ENCODE results near the gene USP10.

The USP10 gene

GRCh38 chr16:84699712-84700445, at the start of gene USP10:
Gene USP10, plus strand, starts transcription at chr16:84700000. Its CDS starts 91 bp downstream, at chr16:84700091.
- TF ChIP-seq CTCF (IDR thresholded peaks at IDR 0.05; ENCODE audit: extremely low read depth, missing control alignments) = no peak
- DNase-seq (ENCODE audit: low spot score) = peak; percentile 99

- no peak for TF ChIP-seq CTCF (IDR thresholded peaks at IDR 0.05; ENCODE audit: extremely low read depth, missing control alignments)
- no peak for DNase-seq (ENCODE audit: low spot score)
Measured at GRCh38 chr16:84650062-84650991, 49.5 kb upstream of the USP10 start.

- no peak for TF ChIP-seq CTCF (IDR thresholded peaks at IDR 0.05; ENCODE audit: extremely low read depth, missing control alignments)
- DNase-seq (ENCODE audit: low spot score) = no peak
Measured at GRCh38 chr16:84652566-84652965, 47.2 kb upstream of the USP10 start.

DNA sequence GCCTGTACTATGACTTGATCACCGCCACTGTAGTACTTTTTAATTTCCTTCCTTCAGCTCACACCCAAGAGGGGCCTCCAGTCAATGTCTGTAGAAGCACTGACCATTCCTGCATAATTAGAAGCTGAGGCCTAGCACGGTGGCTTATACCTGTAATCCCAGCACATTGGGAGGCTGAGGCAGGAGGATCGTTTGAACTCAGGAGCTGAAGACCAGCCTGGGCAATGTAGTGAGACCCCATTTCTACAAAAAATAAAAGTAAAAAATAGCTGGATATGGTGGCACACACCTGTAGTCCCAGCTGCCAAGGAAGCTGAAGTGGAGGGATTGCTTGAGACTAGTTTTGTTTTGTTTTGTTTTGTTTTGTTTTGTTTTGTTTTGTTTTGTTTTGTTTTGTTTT, 45.6 kb upstream of the USP10 start:
- DNase-seq (ENCODE audit: low spot score) = no peak
- TF ChIP-seq CTCF (IDR thresholded peaks at IDR 0.05; ENCODE audit: extremely low read depth, missing control alignments) = no peak

DNA sequence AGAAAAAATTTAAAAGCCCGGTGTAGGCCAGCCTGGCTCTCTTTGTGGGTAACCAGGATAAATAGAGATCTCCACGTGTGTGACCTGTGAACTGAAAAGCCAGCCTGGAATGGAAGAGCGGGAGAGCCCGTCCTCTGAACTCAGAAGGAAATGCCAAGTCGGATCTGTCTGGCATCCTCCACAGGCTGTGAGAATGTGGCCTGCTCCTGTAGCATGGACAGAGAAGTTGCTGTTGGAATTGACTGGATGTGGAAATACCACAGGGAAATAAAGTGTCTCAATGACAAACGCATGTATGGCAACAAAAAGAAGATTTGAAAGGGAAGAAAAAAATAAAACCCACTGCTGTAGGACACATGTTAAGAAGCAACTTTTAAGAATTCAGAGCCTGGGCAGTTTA, 44.8 kb upstream of the USP10 start:
- TF ChIP-seq CTCF (IDR thresholded peaks at IDR 0.05; ENCODE audit: extremely low read depth, missing control alignments) = no peak
- no peak for DNase-seq (ENCODE audit: low spot score)

DNA sequence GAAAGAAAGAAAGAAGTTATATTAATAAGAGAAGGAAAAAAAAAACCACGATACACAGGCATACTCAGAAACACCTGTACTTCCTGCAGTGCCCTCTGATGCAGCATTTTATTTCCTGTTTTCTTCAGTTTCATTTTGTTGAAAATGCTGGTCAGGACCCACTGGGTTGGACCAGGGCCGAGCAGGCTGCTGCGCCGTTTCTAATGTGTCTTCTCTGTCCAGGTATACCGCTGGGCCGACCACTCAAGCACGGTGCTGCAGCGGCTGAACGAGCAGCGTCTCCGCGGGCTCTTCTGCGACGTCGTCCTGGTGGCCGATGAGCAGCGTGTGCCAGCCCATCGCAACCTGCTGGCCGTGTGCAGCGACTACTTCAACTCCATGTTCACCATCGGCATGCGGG, 43.2 kb upstream of the USP10 start:
- TF ChIP-seq CTCF (IDR thresholded peaks at IDR 0.05; ENCODE audit: extremely low read depth, missing control alignments) = no peak
- DNase-seq (ENCODE audit: low spot score) = no peak

DNA sequence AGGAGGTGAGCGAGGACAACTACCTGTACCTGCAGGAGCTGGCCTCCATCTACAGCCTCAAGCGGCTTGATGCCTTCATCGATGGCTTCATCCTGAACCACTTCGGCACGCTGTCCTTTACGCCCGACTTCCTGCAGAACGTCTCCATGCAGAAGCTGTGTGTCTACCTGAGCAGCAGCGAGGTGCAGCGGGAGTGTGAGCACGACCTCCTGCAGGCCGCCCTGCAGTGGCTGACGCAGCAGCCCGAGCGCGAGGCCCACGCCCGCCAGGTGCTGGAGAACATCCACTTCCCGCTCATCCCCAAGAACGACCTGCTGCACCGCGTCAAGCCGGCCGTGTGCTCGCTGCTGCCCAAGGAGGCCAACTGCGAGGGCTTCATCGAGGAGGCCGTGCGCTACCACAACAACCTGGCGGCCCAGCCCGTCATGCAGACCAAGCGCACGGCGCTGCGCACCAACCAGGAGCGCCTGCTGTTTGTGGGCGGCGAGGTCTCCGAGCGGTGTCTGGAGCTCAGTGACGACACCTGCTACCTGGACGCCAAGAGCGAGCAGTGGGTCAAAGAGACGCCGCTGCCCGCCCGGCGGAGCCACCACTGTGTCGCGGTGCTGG, 42.5 kb upstream of the USP10 start:
- no peak for TF ChIP-seq CTCF (IDR thresholded peaks at IDR 0.05; ENCODE audit: extremely low read depth, missing control alignments)

More for the DNA sequence above, 42.5 kb upstream of the USP10 start:
- DNase-seq (ENCODE audit: low spot score) = no peak

Measured in GM20000 (cell line).